ENCODE data around the gene ZNF606.

ZNF606 gene

DNA sequence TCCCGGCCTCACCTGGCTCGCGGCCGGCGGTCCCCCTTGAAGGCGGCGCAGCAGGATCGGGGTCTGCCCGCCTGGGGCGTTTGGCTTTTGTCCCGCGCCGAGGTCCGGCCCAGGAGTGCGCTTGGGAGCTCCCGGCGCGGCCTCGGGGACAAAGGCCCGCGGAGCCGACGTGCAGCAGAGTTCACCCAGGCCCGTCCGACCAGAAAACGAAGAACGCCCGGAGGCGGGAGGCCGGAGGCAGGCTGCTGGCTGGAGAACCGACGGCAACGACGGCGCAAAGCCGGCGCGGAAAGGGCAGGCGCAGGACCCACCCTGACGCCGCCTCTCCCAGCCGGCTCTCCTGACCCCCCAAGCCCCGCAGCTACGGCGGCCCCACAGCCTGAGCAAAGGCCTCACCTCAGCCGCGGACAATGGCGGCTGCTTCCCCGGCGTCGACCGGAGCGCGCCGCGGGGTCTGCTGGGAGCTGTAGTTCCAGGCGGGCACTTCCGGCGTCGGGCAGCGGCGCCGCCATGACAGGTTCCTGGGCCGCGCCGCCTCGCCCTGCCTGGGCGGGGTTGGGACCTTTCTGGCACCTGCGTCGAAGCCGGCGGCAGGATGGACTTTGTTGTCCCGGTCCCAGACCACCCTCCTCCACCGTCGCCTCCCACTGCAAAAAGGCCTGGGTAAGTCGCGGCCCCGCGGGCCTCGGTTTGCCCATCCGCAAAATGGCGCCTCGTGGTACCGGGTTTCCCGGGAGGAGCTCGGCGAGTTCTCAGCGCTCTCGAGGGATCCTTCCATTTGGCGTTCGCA lies at the start of gene ZNF606:
TSS of gene ZNF606 (minus strand) at position 437 of the 790 bp plus-strand sequence. CDS start 1,501 bp downstream, outside the sequence.
- DNase-seq (ENCODE audit: low read depth in 2 of 2), result peak; percentile 70

DNA sequence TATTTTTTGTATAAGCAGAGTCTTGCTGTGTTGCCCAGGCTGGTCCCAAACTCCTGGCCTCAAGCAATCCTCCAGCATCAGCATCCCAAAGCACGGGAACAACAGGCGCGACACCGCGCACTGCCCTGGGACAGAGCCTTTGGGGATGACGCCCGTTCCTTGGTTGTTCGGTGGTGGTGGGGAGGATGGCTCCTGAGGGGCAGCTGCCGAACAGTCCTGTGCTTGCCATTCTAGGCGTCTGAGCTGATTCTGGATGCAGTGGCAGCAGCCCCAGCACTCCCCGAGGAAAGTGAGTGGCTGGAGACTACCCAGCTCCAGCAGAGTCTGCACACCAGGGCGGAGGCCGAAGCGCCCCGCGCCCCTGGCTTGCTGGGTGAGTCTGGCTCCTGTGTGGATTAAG lies 49.6 kb upstream of the ZNF606 start:
- no peak for DNase-seq (ENCODE audit: low read depth in 2 of 2)

DNA sequence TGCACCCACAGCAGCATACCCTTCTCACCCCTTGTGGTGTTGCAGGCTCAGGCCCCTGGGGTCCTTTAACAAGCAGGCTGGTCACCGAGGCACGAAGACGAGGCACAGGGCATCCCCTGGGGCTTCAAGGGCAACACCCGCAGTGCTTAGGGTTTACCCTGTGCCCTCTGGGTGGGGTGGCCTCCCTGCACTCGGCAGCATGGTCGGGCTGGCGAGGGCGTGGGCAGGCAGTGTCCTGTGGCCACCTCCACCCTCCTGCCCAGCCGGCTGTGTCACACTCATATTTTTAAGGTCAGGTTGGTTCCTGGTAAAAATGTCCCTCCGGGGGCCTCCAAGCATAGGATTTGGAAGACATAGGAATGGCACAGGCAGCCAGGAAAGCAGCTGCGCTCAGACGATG lies 45.1 kb upstream of the ZNF606 start:
- no peak for DNase-seq (ENCODE audit: low read depth in 2 of 2)

DNA sequence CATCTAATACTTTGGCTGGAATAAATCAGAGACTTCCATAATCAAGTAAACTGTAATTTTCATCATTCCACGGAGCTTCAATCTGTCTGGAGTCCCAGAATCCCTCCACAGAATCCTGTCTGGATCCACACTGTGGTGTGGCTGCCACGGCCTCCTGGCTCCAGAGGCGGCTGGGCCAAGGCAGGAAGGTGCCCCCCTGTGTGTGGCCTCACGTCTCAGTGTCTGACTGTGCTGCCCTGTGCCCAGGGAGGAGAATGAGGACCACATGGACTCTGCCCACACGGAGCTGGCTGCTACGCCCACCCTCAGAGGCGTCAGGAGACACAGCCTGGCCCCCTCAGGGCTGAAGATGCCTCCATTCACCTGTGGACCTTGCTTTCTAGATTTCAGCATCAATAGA lies 44.2 kb upstream of the ZNF606 start:
- DNase-seq (ENCODE audit: low read depth in 2 of 2), result no peak

DNA sequence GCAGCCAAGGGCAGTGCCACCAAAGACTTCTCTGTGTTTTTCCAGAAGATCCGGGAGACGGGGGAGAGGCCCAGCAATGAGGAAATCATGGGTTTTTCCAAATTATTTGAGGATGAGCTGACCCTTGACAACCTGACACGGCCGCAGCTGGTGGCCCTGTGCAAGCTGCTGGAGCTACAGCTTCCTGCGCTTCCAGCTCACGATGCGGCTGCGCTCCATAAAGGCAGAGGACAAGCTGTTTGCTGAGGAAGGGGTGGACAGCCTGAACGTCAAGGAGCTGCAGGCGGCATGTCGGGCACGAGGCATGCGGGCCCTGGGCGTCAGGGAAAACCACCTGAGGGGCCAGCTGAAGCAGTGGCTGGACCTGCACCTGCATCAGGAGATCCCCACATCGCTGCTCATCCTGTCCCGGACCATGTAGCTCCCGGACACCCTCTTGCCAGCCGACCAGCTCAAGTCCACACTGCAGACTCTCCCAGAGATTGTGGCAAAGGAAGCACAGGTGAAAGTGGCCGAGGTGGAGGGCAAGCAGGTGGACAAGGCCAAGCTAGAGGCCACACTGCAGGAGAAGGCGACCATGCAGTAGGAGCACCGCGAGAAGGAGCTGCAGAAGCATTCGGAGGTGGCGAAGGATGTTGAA lies 42.9 kb upstream of the ZNF606 start:
- DNase-seq (ENCODE audit: low read depth in 2 of 2), result no peak

DNA sequence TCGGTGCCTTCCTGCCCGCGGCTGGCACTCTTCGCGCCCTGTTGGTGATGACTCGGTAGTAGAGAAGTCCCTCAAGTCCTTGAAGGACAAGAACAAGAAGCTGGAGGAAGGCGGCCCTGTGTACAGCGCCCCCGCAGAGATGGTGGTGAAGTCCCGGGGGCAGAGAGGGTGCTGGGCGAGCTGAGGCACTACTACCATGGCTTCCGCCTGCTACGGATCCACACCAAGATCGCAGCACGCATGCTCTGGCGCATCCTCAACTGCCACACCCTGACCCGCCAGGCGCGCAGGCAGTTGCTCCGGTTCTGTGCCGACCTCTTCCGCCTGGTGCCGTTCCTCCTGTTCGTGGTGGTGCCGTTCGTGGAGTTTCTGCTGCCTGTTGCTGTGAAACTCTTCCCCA lies 42.3 kb upstream of the ZNF606 start:
- no peak for DNase-seq (ENCODE audit: low read depth in 2 of 2)

DNA sequence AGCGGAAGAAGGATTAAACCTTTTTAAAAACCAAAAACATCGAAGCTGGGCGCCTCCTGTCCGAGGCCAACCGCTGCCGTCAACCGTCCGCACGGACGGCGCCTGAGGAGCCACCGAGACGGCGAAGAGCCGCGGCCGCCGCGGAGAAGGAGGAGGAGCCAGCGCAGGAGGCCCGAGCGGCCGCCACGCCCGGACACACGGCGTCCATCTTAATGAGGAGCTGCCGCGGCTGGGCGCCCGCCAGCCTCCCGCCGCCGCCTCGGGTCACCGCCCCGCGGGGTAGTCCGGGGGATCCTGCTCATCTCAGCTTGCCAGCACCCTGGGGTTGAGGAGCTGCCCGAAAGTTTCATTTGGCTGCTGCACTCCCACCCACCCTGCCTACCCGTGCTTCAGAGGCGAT lies 41.8 kb upstream of the ZNF606 start:
- DNase-seq (ENCODE audit: low read depth in 2 of 2), result no peak

DNA sequence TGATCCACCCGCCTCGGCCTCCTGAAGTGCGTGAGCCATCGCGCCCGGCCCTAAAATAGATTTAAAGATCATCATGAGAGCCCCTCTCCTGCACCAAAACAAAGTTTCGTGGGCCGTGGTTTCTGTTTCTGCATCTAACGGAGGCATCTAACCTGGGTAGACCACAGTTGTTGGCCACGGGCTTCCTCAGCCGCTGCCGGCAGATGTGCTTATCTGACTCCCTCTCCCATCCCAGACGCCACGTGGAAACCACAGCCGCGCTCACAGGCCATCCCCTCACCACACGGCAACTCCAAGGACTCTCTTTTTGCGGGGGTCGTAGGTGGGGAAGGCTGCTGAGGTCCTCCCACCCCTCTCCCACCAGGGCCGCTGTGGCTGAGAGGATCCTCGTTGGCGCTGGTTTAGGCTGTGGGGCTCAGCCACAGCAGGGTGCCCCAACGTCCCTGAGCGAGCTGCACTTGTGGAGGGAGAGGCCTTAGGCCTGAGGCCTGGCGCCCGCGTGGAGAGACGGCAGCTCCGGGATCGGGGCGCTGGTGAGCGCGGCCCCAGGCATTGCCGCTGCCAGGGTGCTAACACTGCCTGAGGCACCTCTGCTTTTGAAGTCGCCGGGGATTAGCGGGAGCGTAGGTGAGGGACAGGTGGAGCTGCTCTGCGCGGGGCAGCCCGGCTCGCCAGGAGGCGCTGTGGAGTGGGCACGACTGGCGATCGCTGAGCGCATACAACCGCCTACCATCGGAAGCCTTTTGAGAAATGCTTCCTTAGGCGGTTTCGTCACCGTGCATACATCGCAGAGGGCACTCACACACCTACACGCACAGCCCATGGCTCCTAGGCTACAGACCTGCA lies 40.1 kb upstream of the ZNF606 start:
- no peak for DNase-seq (ENCODE audit: low read depth in 2 of 2)

DNA sequence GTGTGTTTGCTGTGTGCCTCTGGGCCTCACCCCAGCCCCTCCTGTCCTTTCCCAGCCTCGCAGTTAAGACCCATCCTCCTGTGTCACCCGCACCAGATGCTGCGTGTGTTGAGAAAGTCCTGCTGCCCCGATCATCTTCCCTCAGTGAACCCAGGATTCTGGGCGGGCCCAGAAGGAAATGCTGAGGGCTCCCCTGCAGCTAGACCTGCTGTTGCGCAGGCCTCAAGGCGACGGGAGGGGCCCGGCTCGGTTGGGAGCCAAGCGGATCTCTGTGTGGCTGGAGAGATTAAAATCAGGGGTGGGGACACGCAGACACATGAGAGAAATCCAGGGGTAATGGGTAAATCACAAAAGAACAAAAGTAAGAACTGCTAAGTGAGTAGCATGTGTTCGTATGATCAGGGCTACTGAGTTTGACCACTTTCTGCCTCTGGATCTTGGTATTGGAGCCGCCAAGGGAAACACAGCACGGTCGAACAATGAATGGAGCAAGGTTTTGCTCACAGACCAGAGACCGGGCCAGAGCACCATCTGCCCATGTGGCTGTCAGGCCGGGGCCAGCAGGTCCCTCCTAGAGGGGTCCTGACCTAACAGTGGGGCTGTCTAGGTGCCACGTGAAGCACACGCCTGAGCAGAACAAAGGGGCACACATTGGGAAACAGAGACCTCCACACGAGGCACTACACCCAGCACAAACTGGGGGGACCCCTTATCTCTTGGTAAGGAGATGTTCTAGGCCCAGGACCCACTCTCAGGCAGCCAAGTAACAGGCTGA lies 38.3 kb upstream of the ZNF606 start:
- DNase-seq (ENCODE audit: low read depth in 2 of 2), result no peak

DNA sequence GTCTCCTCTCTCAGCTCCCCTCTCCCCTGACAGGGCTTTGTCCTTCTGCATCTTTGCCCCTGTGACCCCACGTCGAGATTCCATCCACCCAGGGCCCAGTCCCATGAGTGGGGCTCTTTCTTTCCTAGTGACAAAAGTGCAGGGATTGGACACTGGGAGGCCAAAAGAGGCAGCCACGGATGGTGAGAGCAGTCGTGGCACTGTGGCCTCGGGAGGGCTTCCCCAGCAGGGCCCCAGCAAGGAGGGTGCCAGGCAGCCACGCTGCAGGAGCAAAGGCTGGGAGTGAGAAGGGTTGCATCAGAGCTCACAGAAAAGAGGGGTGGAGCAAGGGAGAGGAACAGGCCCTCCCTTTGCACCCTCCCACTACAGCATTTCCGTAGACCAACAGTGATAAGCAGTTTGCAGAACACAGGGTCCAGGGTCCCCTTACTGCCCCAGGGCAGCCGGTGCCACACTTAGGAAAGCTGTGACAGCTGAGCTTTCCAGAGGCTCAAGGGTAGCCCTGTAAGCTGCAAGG lies 36.1 kb upstream of the ZNF606 start:
- DNase-seq (ENCODE audit: low read depth in 2 of 2), result no peak

DNA sequence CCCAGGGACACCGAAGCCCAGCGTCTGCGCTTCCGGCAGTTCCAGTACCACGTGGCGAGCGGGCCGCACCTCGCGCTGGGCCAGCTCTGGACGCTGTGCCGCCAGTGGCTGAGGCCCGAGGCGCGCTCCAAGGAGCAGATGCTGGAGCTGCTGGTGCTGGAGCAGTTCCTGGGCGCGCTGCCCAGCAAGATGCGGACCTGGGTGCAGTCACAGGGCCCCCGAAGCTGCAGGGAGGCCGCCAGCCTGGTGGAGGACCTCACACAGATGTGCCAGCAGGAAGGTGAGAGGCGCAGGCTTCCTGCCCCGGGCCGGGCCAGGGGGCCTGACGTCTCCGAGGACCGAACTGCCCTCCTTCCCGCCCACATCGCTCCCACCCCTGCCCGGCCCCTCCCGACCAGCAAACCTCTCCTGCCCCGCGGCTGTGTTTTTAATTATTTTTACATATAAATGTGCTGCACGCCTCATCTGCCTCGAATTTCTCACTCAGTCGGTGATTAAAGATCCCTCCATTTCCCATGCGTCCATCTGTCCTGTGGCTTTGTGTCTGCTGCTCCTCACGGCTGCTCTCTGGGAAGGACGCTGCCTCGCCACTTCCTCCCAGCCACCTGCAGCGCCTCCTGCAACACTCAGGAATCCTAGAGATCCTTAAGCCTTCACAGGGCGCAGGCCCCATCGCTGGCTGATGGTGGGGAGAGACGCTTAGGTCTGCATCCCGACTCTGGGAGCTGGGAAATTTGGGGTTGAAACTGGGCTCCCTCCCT lies 35.5 kb upstream of the ZNF606 start:
- DNase-seq (ENCODE audit: low read depth in 2 of 2), result no peak

DNA sequence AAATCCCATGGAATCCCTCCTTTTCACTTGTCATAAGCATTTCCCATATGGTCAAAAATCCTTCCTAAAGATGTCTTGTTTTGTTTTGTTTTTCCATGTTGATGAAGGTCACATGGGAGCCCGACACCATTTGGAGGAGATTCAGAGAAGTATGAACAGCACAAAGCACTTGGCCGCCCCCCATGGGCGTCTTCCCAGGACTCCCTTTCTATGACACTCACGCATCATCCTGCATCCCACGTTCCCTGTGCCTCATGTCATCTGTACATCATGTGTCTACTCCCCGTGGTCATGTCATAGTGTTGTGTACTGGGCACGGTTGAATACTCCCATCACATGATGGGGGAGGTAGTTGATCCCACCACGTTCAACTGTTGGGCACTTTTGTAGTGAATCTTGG lies 33.2 kb upstream of the ZNF606 start:
- no peak for DNase-seq (ENCODE audit: low read depth in 2 of 2)

DNA sequence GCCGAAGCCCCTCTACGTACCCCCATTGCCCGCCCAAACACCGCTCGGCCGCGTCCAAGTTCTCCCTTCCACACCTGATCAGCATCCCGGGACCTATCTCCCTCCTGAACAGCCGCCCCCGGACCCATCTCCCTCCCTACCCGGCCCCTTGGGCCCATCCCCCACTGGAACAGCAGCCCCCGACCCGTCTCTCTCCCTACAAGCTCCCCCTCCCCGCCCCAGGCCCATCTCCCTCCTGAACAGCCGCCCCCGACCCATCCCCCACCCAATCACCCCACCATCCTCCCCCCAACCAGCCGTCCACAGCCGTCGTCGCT lies 31.8 kb upstream of the ZNF606 start:
- no peak for DNase-seq (ENCODE audit: low read depth in 2 of 2)

DNA sequence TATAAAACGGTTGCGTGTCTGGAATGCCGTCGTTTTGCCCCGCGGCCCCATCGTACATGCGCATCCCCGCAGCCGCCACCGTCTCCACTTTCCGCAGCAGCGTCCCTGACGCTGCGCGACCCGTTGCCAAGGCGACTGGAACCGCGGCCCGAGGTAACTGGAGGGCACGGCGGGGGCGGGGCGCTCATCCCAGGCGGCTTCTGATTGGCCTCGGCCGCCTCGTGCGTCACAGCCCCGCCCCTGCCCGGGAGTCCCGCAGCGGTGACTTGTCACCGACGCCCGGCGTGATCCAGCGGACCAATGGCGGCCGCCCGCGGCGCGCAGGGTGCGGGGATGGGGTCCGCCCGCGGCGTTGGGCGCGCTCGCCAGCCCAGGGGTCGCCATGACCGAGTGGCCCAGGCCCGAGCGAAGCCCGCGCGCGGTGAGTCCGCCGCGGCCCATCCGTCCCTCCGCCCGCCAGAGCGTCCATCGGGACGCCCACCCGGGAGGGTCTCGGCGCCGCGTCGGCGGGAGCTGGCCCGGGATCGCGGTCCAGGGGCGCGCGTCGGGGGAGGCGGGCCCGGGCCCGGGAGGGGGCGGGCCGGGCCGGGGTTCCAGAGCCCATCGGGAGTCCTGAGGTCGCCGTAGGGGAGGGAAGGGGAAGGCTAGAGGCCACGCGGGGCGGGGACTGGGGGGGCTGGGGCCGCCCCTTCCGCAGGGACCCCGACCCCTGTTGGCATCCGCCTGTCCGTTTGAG lies 31.3 kb upstream of the ZNF606 start, which contains the start of gene ZSCAN1:
TSS of gene ZSCAN1 (plus strand) at position 285 of the 736 bp plus-strand sequence. CDS start 3,812 bp downstream, outside the sequence.
- DNase-seq (ENCODE audit: low read depth in 2 of 2), result peak in 1 of 2 donors; percentile 9

DNA sequence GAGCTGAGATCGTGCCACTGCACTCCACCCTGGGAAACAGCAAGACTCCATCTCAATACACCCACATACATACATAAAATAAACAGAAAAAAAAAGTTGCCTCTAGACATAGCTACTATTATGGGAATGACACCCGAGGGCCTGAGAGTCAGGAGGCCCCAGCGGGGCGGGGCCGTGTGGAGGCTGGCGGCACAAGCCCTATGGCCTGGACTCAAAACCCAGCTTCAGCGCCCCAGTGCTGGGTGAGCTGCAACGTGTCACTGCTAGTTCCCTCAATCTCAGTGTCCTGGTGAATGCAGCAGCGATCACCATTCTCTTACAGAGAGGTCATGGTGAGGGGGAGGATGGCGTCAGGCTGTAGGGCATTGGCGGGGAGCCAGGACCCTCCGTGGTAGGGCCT lies 22.0 kb upstream of the ZNF606 start:
- DNase-seq (ENCODE audit: low read depth in 2 of 2), result no peak

DNA sequence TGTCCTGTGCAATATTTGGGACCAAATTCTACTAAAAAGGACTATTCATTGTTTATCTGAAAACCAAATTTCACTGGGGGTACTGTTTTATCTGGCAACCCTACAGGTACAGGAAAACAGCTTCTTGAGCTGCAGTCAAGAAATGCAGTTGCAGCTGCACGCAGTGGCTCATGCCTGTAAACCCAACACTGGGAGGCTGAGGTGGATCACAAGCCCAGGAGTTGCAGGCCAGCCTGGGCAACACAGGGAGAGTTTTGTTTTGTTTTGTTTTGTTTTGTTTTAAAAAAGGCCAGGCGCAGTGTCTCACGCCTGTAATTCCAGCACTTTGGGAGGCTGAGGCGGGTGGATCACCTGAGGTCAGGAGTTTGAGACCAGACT lies 19.7 kb upstream of the ZNF606 start:
- DNase-seq (ENCODE audit: low read depth in 2 of 2), result no peak

DNA sequence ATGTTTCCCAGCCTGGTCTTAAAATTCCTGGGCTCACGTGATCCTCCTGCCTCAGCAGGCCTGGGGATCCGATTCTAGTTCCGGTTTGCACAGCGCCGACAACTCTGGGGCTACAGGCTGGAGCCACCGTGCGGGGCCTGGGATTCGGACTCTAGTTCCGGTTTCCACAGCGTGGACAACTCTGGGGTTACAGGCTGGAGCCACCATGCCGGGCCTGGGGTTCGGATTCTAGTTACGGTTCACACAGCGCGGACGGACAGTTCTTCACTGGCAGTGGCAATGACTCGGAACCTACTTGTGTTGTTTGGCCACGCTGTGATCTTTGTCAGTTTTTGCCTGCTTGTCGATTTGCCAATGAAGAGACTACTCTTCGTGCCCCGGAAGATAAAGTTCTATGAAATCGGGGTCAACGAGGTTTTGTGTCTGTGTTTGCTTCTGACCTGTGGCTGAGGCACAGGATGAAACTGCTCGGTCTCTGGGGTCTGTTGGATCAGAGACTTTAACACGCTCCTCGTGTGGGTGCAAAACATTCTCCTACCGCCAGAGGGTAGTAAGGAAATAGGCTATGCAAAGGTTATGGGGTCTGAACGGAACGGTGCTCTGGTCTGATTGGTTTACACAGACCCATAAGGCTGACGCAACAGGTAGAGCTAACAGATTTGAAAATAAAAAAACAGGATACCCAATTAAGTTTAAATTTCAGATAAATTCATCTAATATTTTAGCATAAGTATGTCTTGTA lies 19.1 kb upstream of the ZNF606 start:
- no peak for DNase-seq (ENCODE audit: low read depth in 2 of 2)

DNA sequence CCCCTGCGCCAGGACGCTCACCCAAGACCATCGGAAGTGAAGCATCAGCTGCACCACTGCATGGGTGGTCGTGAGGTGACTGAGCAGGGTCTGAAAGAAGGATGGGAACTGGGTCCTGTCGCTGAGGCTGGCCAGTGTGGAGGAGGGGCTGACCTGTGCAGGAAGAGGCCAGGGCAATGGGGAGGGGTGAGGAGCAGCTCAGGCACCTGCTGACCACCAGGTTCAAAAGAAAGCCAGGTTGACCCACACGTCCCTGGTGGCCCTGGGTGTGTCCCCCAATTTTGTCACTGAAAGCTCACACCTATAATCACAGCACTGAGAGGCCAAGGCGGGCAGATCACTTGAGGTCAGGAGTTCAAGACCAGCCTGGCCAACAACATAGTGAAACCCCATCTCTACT lies 17.5 kb upstream of the ZNF606 start:
- DNase-seq (ENCODE audit: low read depth in 2 of 2), result no peak

DNA sequence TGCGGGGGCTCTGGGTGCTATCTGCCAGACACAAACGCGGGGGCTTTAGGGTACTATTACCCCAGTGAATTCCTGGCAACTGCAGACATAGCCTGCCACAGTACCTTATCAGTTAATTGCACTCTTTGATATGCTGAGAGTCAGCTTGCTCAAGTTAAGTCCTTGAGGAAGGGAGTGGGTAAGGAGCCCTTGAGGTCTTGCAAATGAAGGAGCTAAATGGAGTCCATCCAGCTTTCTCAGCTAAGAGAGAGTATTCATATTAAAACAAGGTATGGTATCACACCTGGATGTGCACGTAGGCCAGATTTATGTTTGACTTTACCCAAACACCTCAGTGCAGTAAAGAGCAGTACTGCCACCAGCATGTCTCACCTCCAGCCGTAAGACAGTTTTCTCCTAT lies 11.5 kb upstream of the ZNF606 start:
- DNase-seq (ENCODE audit: low read depth in 2 of 2), result no peak

DNA sequence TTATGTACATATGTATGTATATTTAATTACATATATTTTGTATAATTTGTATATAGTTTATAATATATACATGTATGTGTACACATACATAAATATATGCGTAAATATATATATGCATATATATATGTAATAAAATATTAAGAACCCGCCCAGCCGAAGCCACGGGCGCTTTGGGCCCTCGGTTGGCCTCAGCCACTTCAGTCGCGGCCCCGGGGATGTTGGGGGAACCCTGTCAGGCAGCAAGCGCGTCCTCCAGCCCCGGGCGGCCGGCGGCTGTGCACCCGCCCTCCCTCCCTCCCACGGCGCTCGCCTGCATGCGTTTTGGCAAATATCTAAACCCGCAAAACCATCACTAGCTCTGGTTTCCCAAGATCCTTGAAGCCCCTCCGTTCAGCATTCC lies 7.9 kb upstream of the ZNF606 start:
- no peak for DNase-seq (ENCODE audit: low read depth in 2 of 2)
